ENCODE results near the gene PUM2. TPM values are rescaled to one million over a fixed set of nuclear protein-coding genes. Genes with fewer than 3 reads are reported as not detected.

Gene PUM2
- polyA plus RNA-seq, 1 of the 3 experiments (the other 2 are of a cell fraction): 19.7 TPM

DNA sequence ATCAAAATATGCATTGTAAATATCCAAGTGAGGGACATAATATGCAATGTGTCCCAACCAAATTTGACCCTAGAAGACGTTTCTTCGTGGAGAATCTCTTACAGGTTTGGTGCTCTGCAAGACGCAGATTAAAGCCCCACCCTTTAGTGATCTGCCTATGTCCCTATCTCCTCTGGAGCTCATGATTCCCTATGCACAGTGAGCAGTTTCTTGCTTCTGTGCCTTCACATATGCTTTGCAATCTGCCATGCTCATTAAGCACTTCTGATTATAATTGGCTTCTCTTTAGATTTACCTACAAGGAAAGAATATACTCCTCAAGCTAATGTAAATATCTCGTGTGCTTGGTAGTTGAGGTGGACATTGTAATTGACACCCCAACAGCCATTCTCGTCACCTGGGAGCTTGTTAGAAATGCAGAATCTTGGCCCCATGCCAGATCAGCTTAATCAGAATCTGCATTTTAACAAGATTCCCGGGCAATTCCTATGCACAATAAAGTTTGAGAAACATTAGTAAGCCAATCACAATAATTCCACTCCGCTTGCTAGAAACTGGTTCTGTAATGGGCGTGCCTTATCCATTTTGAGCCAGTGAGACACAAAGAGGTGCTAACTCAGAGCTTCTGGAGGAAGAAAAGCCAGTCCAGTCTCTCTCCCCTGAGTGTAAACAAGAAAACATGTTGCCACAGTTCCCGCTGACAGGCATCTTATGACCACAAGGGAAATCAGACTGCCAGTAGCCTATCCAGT, 2.8 kb upstream of the PUM2 start:
- H3K9me2 ChIP-seq: no peaks in the 10 kb centered on the region
- TF ChIP-seq SMC3 (IDR thresholded peaks at IDR 0.05; ENCODE audit: low read depth, low read length) (no peak), MXI1 (IDR thresholded peaks at IDR 0.05; ENCODE audit: low read depth, low read length) (no peak), JUND (IDR thresholded peaks at IDR 0.05) (no peak), ELF1 (IDR thresholded peaks at IDR 0.05) (no peak), TAF1 (IDR thresholded peaks at IDR 0.05; ENCODE audit: borderline replicate concordance, low read depth, low read length) (no peak), FOXM1 (IDR thresholded peaks at IDR 0.05; ENCODE audit: low read depth) (no peak), SIN3A (IDR thresholded peaks at IDR 0.05; ENCODE audit: borderline replicate concordance, low read depth, low read length) (no peak), TCF12 (IDR thresholded peaks at IDR 0.05) (no peak), NRF1 (IDR thresholded peaks at IDR 0.05; ENCODE audit: low read depth, low read length) (no peak)
- TF ChIP-seq, protein P1, sequence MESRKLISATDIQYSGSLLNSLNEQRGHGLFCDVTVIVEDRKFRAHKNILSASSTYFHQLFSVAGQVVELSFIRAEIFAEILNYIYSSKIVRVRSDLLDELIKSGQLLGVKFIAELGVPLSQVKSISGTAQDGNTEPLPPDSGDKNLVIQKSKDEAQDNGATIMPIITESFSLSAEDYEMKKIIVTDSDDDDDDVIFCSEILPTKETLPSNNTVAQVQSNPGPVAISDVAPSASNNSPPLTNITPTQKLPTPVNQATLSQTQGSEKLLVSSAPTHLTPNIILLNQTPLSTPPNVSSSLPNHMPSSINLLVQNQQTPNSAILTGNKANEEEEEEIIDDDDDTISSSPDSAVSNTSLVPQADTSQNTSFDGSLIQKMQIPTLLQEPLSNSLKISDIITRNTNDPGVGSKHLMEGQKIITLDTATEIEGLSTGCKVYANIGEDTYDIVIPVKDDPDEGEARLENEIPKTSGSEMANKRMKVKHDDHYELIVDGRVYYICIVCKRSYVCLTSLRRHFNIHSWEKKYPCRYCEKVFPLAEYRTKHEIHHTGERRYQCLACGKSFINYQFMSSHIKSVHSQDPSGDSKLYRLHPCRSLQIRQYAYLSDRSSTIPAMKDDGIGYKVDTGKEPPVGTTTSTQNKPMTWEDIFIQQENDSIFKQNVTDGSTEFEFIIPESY (IDR thresholded peaks at IDR 0.05; ENCODE audit: borderline replicate concordance, low read depth): no peak
- TF ChIP-seq, protein P2, sequence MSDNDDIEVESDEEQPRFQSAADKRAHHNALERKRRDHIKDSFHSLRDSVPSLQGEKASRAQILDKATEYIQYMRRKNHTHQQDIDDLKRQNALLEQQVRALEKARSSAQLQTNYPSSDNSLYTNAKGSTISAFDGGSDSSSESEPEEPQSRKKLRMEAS (IDR thresholded peaks at IDR 0.05; ENCODE audit: low read depth): no peak
- TF ChIP-seq, protein P3, sequence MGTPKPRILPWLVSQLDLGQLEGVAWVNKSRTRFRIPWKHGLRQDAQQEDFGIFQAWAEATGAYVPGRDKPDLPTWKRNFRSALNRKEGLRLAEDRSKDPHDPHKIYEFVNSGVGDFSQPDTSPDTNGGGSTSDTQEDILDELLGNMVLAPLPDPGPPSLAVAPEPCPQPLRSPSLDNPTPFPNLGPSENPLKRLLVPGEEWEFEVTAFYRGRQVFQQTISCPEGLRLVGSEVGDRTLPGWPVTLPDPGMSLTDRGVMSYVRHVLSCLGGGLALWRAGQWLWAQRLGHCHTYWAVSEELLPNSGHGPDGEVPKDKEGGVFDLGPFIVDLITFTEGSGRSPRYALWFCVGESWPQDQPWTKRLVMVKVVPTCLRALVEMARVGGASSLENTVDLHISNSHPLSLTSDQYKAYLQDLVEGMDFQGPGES (IDR thresholded peaks at IDR 0.05; ENCODE audit: low read depth, low read length): no peak
- TF ChIP-seq, protein P4, sequence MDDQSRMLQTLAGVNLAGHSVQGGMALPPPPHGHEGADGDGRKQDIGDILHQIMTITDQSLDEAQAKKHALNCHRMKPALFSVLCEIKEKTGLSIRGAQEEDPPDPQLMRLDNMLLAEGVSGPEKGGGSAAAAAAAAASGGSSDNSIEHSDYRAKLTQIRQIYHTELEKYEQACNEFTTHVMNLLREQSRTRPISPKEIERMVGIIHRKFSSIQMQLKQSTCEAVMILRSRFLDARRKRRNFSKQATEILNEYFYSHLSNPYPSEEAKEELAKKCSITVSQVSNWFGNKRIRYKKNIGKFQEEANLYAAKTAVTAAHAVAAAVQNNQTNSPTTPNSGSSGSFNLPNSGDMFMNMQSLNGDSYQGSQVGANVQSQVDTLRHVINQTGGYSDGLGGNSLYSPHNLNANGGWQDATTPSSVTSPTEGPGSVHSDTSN (IDR thresholded peaks at IDR 0.05): no peak
- TF ChIP-seq, protein P5, sequence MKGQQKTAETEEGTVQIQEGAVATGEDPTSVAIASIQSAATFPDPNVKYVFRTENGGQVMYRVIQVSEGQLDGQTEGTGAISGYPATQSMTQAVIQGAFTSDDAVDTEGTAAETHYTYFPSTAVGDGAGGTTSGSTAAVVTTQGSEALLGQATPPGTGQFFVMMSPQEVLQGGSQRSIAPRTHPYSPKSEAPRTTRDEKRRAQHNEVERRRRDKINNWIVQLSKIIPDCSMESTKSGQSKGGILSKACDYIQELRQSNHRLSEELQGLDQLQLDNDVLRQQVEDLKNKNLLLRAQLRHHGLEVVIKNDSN (IDR thresholded peaks at IDR 0.05; ENCODE audit: borderline replicate concordance, low read depth): no peak
- 91% methylated on average over 9 of the region's 9 CpGs for WGBS (ENCODE audit: low lambda C conversion rate)
- peaks cover 20% of the 10 kb centered on the region for H3K79me2 ChIP-seq (ENCODE audit: insufficient read depth)
- no peak overlapping the region for H3K9ac ChIP-seq
- no peak overlapping the region; a peak in 1 of 4 replicates for H3K27ac ChIP-seq (ENCODE audit: low read depth in 2 of 2, low read length in 1 of 2)
- no peaks in the 10 kb centered on the region for H3K27me3 ChIP-seq (ENCODE audit: insufficient read depth)
- peaks cover 9 to 38% of the 10 kb centered on the region in 2 experiments; a peak in 3 of 4 replicates for H3K4me1 ChIP-seq (ENCODE audit: control insufficient read depth in 1 of 2, insufficient read depth in 2 of 2, low read depth in 1 of 2, low read length in 1 of 2)
- H4K20me1 ChIP-seq (ENCODE audit: insufficient read depth): peaks cover 16% of the 10 kb centered on the region
- DNase-seq: no peak
- POLR2A ChIA-PET: interaction anchor here (0.8 kb wide), 1 partner anchor 298 kb away, joined by 3 read pairs; the partner anchor contains the start of gene HS1BP3
- no peak overlapping the region for H2AFZ ChIP-seq (ENCODE audit: low read depth)
- H3F3A ChIP-seq (replicated peaks; ENCODE audit: insufficient read depth): peaks cover 24% of the 10 kb centered on the region
- H3K9me3 ChIP-seq: no peaks in the 10 kb centered on the region
- CTCF ChIA-PET: interaction anchor here (0.7 to 7.3 kb wide), 8 partner anchors 25 to 618 kb away, joined by 3 to 67 read pairs (median 4); partner anchors contain the start of gene HS1BP3
- H3K36me3 ChIP-seq (replicated peaks in 1 of 2; ENCODE audit: control insufficient read depth in 1 of 2, insufficient read depth in 2 of 2, low read length in 1 of 2): peaks cover 0 to under 1% of the 10 kb centered on the region in 2 experiments
- H3K4me3 ChIP-seq (ENCODE audit: low read depth in 2 of 2, low read length in 1 of 2): no peak overlapping the region
- H3K4me2 ChIP-seq: no peak overlapping the region

Measured in SK-N-SH (cell line).